Endothelial cell (in vitro differentiated cells): Measurements from ENCODE around the gene SPAM1. TPM values are rescaled to one million over a fixed set of nuclear protein-coding genes. Genes with fewer than 3 reads are reported as not detected.

Experiments
- DNase-seq: peaks from one replicate; pipeline ENCODE4 v3.0.0; 2021; ENCODE audit warnings: low spot score
- H3K27ac Mint-ChIP-seq: one replicate; pipeline ENCODE4 v1.8.0; 2021; ENCODE audit warnings: mixed read lengths, inconsistent platforms; ENCODE audit not compliant: unreplicated experiment
- H3K27me3 Mint-ChIP-seq: one replicate; pipeline ENCODE4 v1.8.0; 2021; ENCODE audit warnings: mild to moderate bottlenecking, moderate library complexity, mixed read lengths, inconsistent platforms; ENCODE audit not compliant: unreplicated experiment
- H3K36me3 Mint-ChIP-seq: one replicate; pipeline ENCODE4 v1.8.0; 2021; ENCODE audit warnings: mild to moderate bottlenecking, low read depth, mixed read lengths, inconsistent platforms; ENCODE audit not compliant: unreplicated experiment
- H3K4me1 Mint-ChIP-seq: one replicate; pipeline ENCODE4 v1.8.0; 2021; ENCODE audit warnings: mild to moderate bottlenecking, mixed read lengths, inconsistent platforms; ENCODE audit not compliant: unreplicated experiment
- H3K4me3 Mint-ChIP-seq: one replicate; pipeline ENCODE4 v1.8.0; 2021; ENCODE audit warnings: mild to moderate bottlenecking, mixed read lengths, inconsistent platforms; ENCODE audit not compliant: unreplicated experiment
- H3K9me3 Mint-ChIP-seq: one replicate; pipeline ENCODE4 v1.8.0; 2021; ENCODE audit warnings: mixed read lengths, inconsistent platforms; ENCODE audit not compliant: unreplicated experiment
- total RNA-seq: library from RNA; stranded (reverse); fragmentation: NEBNext Ultra II Directional; extraction: Animal tissue kit (Norgen Biotek cat#: 25700); gene quantifications from one replicate; pipeline ENCODE4 v1.2.1, GENCODE V29; 2021; ENCODE audit not compliant: unreplicated experiment
- TF ChIP-seq, protein P1 (sequence below): fragments of 200-600 bp; sonication (generic); IDR thresholded peaks from one replicate; pipeline ENCODE4 v1.5.0; 2021; ENCODE audit warnings: antibody characterized with exemption; ENCODE audit not compliant: unreplicated experiment

The SPAM1 gene
- total RNA-seq, 1 donor from 2014 or later, result not detected

DNA sequence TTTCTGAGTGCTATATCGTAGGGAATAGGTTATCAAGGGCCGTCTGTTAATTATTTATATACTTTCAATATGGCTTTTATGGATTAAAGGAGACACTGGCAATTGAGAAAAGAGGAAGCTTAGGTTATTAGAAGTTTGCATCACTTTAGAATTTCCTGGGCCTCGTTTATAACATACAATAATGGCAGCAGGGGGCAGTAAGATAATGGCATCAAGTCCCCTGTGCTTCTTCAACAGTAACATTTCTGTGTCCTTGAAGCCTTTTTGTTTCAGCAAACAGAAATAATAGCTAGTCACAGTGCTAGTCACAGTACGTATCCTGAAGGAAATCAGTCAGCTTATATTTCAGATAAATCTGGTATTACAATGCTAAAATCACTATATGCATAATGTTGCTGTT is 41.9 kb downstream of the SPAM1 start:
- H3K36me3 Mint-ChIP-seq, result no peaks in the 10 kb centered on the region
- no peak overlapping the region for H3K27ac Mint-ChIP-seq
- H3K9me3 Mint-ChIP-seq, result no peaks in the 10 kb centered on the region
- H3K27me3 Mint-ChIP-seq, result peaks cover 3% of the 10 kb centered on the region
- no peak for DNase-seq
- no peaks in the 10 kb centered on the region for H3K4me1 Mint-ChIP-seq
- TF ChIP-seq, protein P1, sequence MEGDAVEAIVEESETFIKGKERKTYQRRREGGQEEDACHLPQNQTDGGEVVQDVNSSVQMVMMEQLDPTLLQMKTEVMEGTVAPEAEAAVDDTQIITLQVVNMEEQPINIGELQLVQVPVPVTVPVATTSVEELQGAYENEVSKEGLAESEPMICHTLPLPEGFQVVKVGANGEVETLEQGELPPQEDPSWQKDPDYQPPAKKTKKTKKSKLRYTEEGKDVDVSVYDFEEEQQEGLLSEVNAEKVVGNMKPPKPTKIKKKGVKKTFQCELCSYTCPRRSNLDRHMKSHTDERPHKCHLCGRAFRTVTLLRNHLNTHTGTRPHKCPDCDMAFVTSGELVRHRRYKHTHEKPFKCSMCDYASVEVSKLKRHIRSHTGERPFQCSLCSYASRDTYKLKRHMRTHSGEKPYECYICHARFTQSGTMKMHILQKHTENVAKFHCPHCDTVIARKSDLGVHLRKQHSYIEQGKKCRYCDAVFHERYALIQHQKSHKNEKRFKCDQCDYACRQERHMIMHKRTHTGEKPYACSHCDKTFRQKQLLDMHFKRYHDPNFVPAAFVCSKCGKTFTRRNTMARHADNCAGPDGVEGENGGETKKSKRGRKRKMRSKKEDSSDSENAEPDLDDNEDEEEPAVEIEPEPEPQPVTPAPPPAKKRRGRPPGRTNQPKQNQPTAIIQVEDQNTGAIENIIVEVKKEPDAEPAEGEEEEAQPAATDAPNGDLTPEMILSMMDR, result no peak
- H3K4me3 Mint-ChIP-seq, result no peak overlapping the region

DNA sequence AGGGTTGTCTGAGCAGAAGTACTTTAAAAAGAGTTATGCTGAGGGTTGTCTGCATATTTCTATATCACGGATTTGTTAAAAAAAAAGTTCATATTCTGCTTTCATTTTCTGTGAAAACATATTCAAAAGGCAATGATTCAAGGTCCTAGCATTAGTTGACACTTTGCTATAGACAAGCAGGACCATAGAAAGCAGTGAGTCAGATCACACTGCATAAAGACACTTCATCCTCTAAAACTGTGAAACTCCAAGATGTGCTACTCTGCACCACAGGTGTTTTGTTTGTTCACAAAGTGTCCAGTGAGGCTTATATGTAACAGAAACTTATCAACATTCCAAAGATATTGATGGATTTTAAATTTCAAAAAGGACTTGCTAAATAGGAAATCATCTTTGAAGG is 47.0 kb downstream of the SPAM1 start:
- TF ChIP-seq, protein P1, result no peak
- Mint-ChIP-seq H3K27ac (no peak overlapping the region), H3K4me1 (no peaks in the 10 kb centered on the region), H3K36me3 (no peaks in the 10 kb centered on the region), H3K4me3 (no peak overlapping the region), H3K9me3 (no peaks in the 10 kb centered on the region), H3K27me3 (peaks cover 3% of the 10 kb centered on the region)
- DNase-seq, result no peak

- Mint-ChIP-seq H3K9me3 (no peaks in the 10 kb centered on the region), H3K4me1 (no peaks in the 10 kb centered on the region), H3K36me3 (no peaks in the 10 kb centered on the region), H3K27ac (no peak overlapping the region), H3K4me3 (no peak overlapping the region), H3K27me3 (peaks cover 2% of the 10 kb centered on the region)
- TF ChIP-seq, protein P1, result no peak
- DNase-seq, result no peak
These were observed 47.8 kb downstream of the SPAM1 start for GRCh38 chr7:123972831-123973230.

GRCh38 chr7:123974326-123974908 is 49.4 kb downstream of the SPAM1 start:
- Mint-ChIP-seq H3K27me3 (no peaks in the 10 kb centered on the region), H3K4me3 (no peak overlapping the region), H3K4me1 (no peaks in the 10 kb centered on the region), H3K36me3 (no peaks in the 10 kb centered on the region), H3K9me3 (no peaks in the 10 kb centered on the region), H3K27ac (no peak overlapping the region)
- no peak for DNase-seq
- TF ChIP-seq, protein P1, result no peak

DNA sequence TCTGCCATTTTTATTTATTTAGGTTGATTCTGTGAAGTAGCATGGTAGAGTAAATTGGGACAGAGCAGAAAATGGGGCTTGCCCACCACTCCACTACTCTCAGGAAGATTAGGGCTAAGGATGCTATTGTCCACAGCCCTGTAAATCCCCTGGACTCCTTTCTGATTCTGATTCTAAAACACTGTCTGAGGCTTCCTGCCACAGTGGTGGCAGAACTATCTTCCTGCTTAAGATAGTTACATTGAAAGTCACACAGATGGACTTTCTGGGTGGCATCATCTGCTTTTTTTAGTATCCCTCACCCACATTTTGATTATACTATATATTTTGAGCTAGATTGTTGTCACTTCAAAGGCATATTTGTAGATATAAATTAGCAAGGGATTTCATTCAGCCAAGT is 50.0 kb downstream of the SPAM1 start:
- no peaks in the 10 kb centered on the region for H3K4me1 Mint-ChIP-seq
- H3K36me3 Mint-ChIP-seq, result no peaks in the 10 kb centered on the region
- TF ChIP-seq, protein P1, result no peak
- H3K27me3 Mint-ChIP-seq, result no peaks in the 10 kb centered on the region
- no peak overlapping the region for H3K4me3 Mint-ChIP-seq
- no peak for DNase-seq
- no peak overlapping the region for H3K27ac Mint-ChIP-seq
- H3K9me3 Mint-ChIP-seq, result no peaks in the 10 kb centered on the region
